PC-9 (cell line): ENCODE data around the gene MZT1. TPM values are rescaled to one million over a fixed set of nuclear protein-coding genes. Genes with fewer than 3 reads are reported as not detected.

ENCODE experiments used
- BruUV-seq: library from RNA; stranded (reverse); fragments of 400-500 nt; replicated peaks from 2 replicates; lab custom pipeline; 2021; lab: Mats Ljungman, UMichigan
- CTCF ChIA-PET: fragments of 300-600 bp; sonication (Branson Sonifier 250); formaldehyde crosslinking; loops from one replicate; lab custom pipeline; 2022; ENCODE audit warnings: antibody characterized with exemption; lab: Charles Lee
- POLR2A ChIA-PET: fragments of 300-600 bp; sonication (Branson Sonifier 250); formaldehyde crosslinking; loops from one replicate; lab custom pipeline; 2022; ENCODE audit warnings: antibody characterized with exemption; ENCODE audit not compliant: unreplicated experiment; lab: Charles Lee
- DNase-seq, 2 experiments: peaks; one replicate each; pipeline versions ENCODE4 v3.0.0 to v3.0.0-alpha.2; 2015 to 2022; ENCODE audit warnings: mixed read lengths in 1 of 2
- H2AFZ ChIP-seq: fragments of 200-600 bp; sonication (generic); 2 replicates; pipeline ENCODE4 v1.8.1; 2017; ENCODE audit warnings: antibody characterized with exemption
- H3F3A ChIP-seq: fragments of 200-600 bp; sonication (generic); 2 replicates; pipeline ENCODE4 v1.8.1; 2017; ENCODE audit warnings: antibody characterized with exemption, mild to moderate bottlenecking, low read depth; ENCODE audit not compliant: insufficient read depth
- H3K27ac ChIP-seq: fragments of 200-600 bp; sonication (generic); 2 replicates; pipeline ENCODE4 v1.6.1; 2016; ENCODE audit warnings: mixed run types
- H3K27me3 ChIP-seq: fragments of 200-600 bp; sonication (generic); 2 replicates; pipeline ENCODE4 v1.6.1; 2016; ENCODE audit warnings: low read depth, mixed run types; ENCODE audit not compliant: insufficient read depth
- H3K36me3 ChIP-seq: fragments of 200-600 bp; sonication (generic); 2 replicates; pipeline ENCODE4 v1.6.1; 2016; ENCODE audit warnings: low read depth, mixed run types
- H3K4me1 ChIP-seq: fragments of 200-600 bp; sonication (generic); replicated peaks from 2 replicates; pipeline ENCODE4 v1.6.1; 2016; ENCODE audit warnings: mixed run types; ENCODE audit not compliant: insufficient read depth
- H3K4me2 ChIP-seq: fragments of 200-600 bp; sonication (generic); 2 replicates; pipeline ENCODE4 v1.6.1; 2017; ENCODE audit warnings: mixed run types
- H3K4me3 ChIP-seq: fragments of 200-600 bp; sonication (generic); 2 replicates; pipeline ENCODE4 v1.6.1; 2016; ENCODE audit warnings: mixed run types
- H3K79me2 ChIP-seq: fragments of 200-600 bp; sonication (generic); 2 replicates; pipeline ENCODE4 v1.6.1; 2017; ENCODE audit warnings: low read depth, mixed run types
- H3K9me2 ChIP-seq: fragments of 200-600 bp; sonication (generic); 2 replicates; pipeline ENCODE4 v1.8.1; 2017; ENCODE audit warnings: mild to moderate bottlenecking; ENCODE audit not compliant: insufficient read depth
- H3K9me3 ChIP-seq: fragments of 200-600 bp; sonication (generic); 2 replicates; pipeline ENCODE4 v1.8.1; 2016; ENCODE audit warnings: low read depth; ENCODE audit not compliant: insufficient read depth
- H4K20me1 ChIP-seq: fragments of 200-600 bp; sonication (generic); 2 replicates; pipeline ENCODE4 v1.8.1; 2017; ENCODE audit not compliant: insufficient read depth
- EZH2 ChIP-seq: fragments of 200-600 bp; sonication (generic); IDR thresholded peaks from 2 replicates; pipeline ENCODE4 v1.8.0; 2017; ENCODE audit warnings: antibody characterized with exemption, low read depth
- intact Hi-C: fragments of 100-400 bp; cut with micrococcal nuclease; formaldehyde crosslinking; loops from one replicate; pipeline ENCODE4 v1.10.0; 2022; ENCODE audit not compliant: unreplicated experiment
- total RNA-seq: library from RNA; stranded (reverse); gene quantifications from 2 replicates; pipeline ENCODE4 v1.2.3, GENCODE V29; 2021
- TF ChIP-seq, protein P1 (sequence below): fragments of 200-600 bp; sonication (generic); conservative IDR thresholded peaks from 2 replicates; pipeline ENCODE4 v1.6.1; 2017; ENCODE audit warnings: mixed run types, antibody characterized with exemption, mild to moderate bottlenecking, moderate library complexity

The MZT1 gene
- total RNA-seq, 1 experiment from 2014 or later, result 21.0 TPM

GRCh38 chr13:72751220-72751619 lies 23.8 kb upstream of the MZT1 start:
- Histone ChIP-seq H3K27me3 (no peaks in the 10 kb centered on the region), H3K79me2 (no peaks in the 10 kb centered on the region), H3K4me3 (no peak overlapping the region), H4K20me1 (peaks cover 20% of the 10 kb centered on the region; the same call in 1 of the 2 replicates), H3K4me1 (no peaks in the 10 kb centered on the region), H3K4me2 (no peak overlapping the region), H3F3A (peaks cover 3% of the 10 kb centered on the region; the same call in 1 of the 2 replicates), H3K9me3 (no peaks in the 10 kb centered on the region), H3K36me3 (peaks cover 44% of the 10 kb centered on the region), H2AFZ (no peak overlapping the region), H3K9me2 (no peaks in the 10 kb centered on the region), H3K27ac (no peak overlapping the region)
- TF ChIP-seq EZH2, result no peak
- TF ChIP-seq, protein P1, sequence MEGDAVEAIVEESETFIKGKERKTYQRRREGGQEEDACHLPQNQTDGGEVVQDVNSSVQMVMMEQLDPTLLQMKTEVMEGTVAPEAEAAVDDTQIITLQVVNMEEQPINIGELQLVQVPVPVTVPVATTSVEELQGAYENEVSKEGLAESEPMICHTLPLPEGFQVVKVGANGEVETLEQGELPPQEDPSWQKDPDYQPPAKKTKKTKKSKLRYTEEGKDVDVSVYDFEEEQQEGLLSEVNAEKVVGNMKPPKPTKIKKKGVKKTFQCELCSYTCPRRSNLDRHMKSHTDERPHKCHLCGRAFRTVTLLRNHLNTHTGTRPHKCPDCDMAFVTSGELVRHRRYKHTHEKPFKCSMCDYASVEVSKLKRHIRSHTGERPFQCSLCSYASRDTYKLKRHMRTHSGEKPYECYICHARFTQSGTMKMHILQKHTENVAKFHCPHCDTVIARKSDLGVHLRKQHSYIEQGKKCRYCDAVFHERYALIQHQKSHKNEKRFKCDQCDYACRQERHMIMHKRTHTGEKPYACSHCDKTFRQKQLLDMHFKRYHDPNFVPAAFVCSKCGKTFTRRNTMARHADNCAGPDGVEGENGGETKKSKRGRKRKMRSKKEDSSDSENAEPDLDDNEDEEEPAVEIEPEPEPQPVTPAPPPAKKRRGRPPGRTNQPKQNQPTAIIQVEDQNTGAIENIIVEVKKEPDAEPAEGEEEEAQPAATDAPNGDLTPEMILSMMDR, result no peak
- intact Hi-C loops, result no loop called here
- BruUV-seq, result no TSS peak
- CTCF ChIA-PET, result no interaction called here
- DNase-seq, result no peak
- POLR2A ChIA-PET, result no interaction called here

DNA sequence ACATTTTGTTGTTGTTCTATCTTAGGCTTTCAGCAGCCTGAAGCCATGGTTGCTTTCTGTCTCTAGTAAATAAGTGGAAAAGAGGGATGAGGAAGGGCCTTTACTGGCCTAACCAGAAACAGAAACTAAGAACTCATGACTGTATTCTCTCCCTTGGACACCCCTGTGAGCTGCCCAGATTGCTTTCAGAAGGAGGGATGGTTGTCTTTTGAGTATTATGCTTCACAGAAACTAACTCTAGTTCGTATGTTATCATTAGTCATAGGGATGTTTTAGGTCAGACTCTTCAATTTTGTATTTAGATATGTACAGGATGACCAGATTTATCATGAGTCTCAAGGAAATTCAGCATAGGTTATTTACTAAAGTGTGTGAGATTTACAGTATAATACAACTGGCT lies 17.8 kb upstream of the MZT1 start:
- ChIA-PET POLR2A (no interaction called here), CTCF (no interaction called here)
- Histone ChIP-seq H3F3A (no peaks in the 10 kb centered on the region), H3K79me2 (0 out of 2 replicates have a peak, but pooled peaks cover 7% of the 10 kb centered on the region), H2AFZ (no peak overlapping the region), H3K4me1 (no peaks in the 10 kb centered on the region), H3K9me2 (no peaks in the 10 kb centered on the region), H3K4me3 (no peak overlapping the region), H3K27me3 (no peaks in the 10 kb centered on the region), H3K4me2 (no peak overlapping the region), H3K27ac (no peak overlapping the region), H4K20me1 (peaks cover 20% of the 10 kb centered on the region; the same call in 1 of the 2 replicates), H3K36me3 (peaks cover 45% of the 10 kb centered on the region), H3K9me3 (no peaks in the 10 kb centered on the region)
- TF ChIP-seq EZH2, result no peak
- TF ChIP-seq, protein P1, result no peak
- no TSS peak for BruUV-seq
- intact Hi-C loops, result no loop called here
- DNase-seq, result no peak

DNA sequence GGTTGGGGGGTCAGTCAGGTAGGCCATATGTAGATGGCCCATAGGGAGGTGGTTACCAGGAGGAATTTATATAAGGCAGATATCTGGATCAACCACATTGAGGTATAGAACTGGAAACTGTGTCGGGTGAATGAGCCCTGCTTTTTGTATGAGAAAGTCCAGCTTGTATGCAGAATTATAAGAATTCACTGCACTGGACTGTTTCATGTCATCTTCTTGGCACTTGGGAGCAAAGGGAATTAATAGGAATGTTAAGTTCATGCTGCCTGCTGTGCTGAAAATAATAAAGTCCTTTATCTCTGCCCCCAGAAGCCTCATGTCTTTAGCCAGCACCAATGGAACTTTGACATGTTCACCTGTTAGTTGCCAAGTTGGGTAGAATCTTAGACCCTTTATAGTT lies 12.6 kb upstream of the MZT1 start:
- H3K36me3 ChIP-seq, result peaks cover 25% of the 10 kb centered on the region
- POLR2A ChIA-PET, result no interaction called here

More for the DNA sequence above, 12.6 kb upstream of the MZT1 start:
- 0 out of 2 replicates have a peak, but pooled peaks cover 10% of the 10 kb centered on the region for H3K79me2 ChIP-seq
- CTCF ChIA-PET, result no interaction called here
- BruUV-seq, result no TSS peak
- no peak for DNase-seq
- no peak overlapping the region for H2AFZ ChIP-seq
- no peaks in the 10 kb centered on the region for H3F3A ChIP-seq
- H3K27me3 ChIP-seq, result no peaks in the 10 kb centered on the region
- no peaks in the 10 kb centered on the region for H3K9me2 ChIP-seq
- TF ChIP-seq EZH2, result no peak
- TF ChIP-seq, protein P1, result no peak
- intact Hi-C loops, result no loop called here
- no peaks in the 10 kb centered on the region for H3K4me1 ChIP-seq
- no peak overlapping the region for H3K27ac ChIP-seq
- H3K4me2 ChIP-seq, result no peak overlapping the region
- H4K20me1 ChIP-seq, result peaks cover 10% of the 10 kb centered on the region
- H3K4me3 ChIP-seq, result no peak overlapping the region
- no peaks in the 10 kb centered on the region for H3K9me3 ChIP-seq
